ENCODE measurements around the gene CPA2.

- TF ChIP-seq ATF6 (CRISPR knock-in tag; IDR thresholded peaks at IDR 0.05), result no peak
- TF ChIP-seq CTCF (IDR thresholded peaks at IDR 0.05), result no peak
- TF ChIP-seq IRF1 (CRISPR knock-in tag; IDR thresholded peaks at IDR 0.05), result no peak
- TF ChIP-seq ZNF219 (CRISPR knock-in tag; IDR thresholded peaks at IDR 0.05; ENCODE audit: borderline replicate concordance), result no peak
- TF ChIP-seq CBFB (CRISPR knock-in tag; IDR thresholded peaks at IDR 0.05; ENCODE audit: low read depth), result no peak
- TF ChIP-seq ZNF121 (CRISPR knock-in tag; IDR thresholded peaks at IDR 0.05), result no peak
- no peak for TF ChIP-seq ESRRA (CRISPR knock-in tag; IDR thresholded peaks at IDR 0.05; ENCODE audit: borderline replicate concordance)
- no peak for TF ChIP-seq ZNF317 (CRISPR knock-in tag; IDR thresholded peaks at IDR 0.05; ENCODE audit: borderline replicate concordance, low read depth)
- TF ChIP-seq USF1 (CRISPR knock-in tag; IDR thresholded peaks at IDR 0.05), result no peak
- no peak for TF ChIP-seq TP53 (CRISPR knock-in tag; IDR thresholded peaks at IDR 0.05)
- TF ChIP-seq ATF1 (CRISPR knock-in tag; IDR thresholded peaks at IDR 0.05), result no peak
- TF ChIP-seq USF2 (CRISPR knock-in tag; IDR thresholded peaks at IDR 0.05), result no peak
- TF ChIP-seq ZNF416 (CRISPR knock-in tag; IDR thresholded peaks at IDR 0.05), result no peak
These were observed 10.0 kb upstream of the CPA2 start for GRCh38 chr7:130256704-130257103.
